SKM-1 (cell line): Measurements from ENCODE around the gene TBC1D5.

ENCODE experiments used
- DNase-seq: peaks from one replicate; lab custom pipeline; 2025; ENCODE audit not compliant: unreplicated experiment; lab: John Stamatoyannopoulos, UW

Gene TBC1D5

GRCh38 chr3:17602126-17602525 lies 140.3 kb downstream of the TBC1D5 start:
- DNase-seq: no peak

- no peak for DNase-seq
Measured at GRCh38 chr3:17592956-17593355, 149.5 kb downstream of the TBC1D5 start.

GRCh38 chr3:17590465-17590864 lies 152.0 kb downstream of the TBC1D5 start:
- no peak for DNase-seq

GRCh38 chr3:17589888-17590287 lies 152.5 kb downstream of the TBC1D5 start:
- DNase-seq: no peak

- no peak for DNase-seq
Measured at GRCh38 chr3:17588422-17588821, 154.0 kb downstream of the TBC1D5 start.

- no peak for DNase-seq
Measured at GRCh38 chr3:17585394-17586325, 156.8 kb downstream of the TBC1D5 start.

- DNase-seq: no peak
Measured at GRCh38 chr3:17584066-17584465, 158.4 kb downstream of the TBC1D5 start.

GRCh38 chr3:17583530-17583929 lies 158.9 kb downstream of the TBC1D5 start:
- DNase-seq: peak; percentile 59

- no peak for DNase-seq
Measured at GRCh38 chr3:17581421-17582080, 160.9 kb downstream of the TBC1D5 start.

- DNase-seq: no peak
Measured at GRCh38 chr3:17580901-17581300, 161.5 kb downstream of the TBC1D5 start.

- peak; percentile 50 for DNase-seq
Measured at GRCh38 chr3:17579289-17580031, 163.0 kb downstream of the TBC1D5 start.

- no peak for DNase-seq
Measured at GRCh38 chr3:17577796-17578520, 164.5 kb downstream of the TBC1D5 start.

- DNase-seq: peak; percentile 16
Measured at GRCh38 chr3:17573396-17573795, 169.0 kb downstream of the TBC1D5 start.

GRCh38 chr3:17571686-17572085 lies 170.7 kb downstream of the TBC1D5 start:
- DNase-seq: no peak

GRCh38 chr3:17562845-17563244 lies 179.6 kb downstream of the TBC1D5 start:
- DNase-seq: no peak

- no peak for DNase-seq
Measured at GRCh38 chr3:17558565-17558964, 183.9 kb downstream of the TBC1D5 start.

GRCh38 chr3:17557749-17558463 lies 184.5 kb downstream of the TBC1D5 start:
- no peak for DNase-seq

GRCh38 chr3:17555525-17555924 lies 186.9 kb downstream of the TBC1D5 start:
- no peak for DNase-seq

GRCh38 chr3:17554078-17554477 lies 188.4 kb downstream of the TBC1D5 start:
- no peak for DNase-seq

GRCh38 chr3:17553080-17553479 lies 189.4 kb downstream of the TBC1D5 start:
- no peak for DNase-seq
